HepG2 (cell line): ENCODE results near the gene BICDL2. TPM values are rescaled to one million over a fixed set of nuclear protein-coding genes. Genes with fewer than 3 reads are reported as not detected.

ENCODE experiments used
- CCDC6 ChIP-seq: sonication (generic); formaldehyde crosslinking; IDR thresholded peaks from 2 replicates; pipeline ENCODE4 v1.8.1; 2022; ENCODE audit warnings: mild to moderate bottlenecking, missing genetic modification reagents, moderate library complexity
- CEBPG ChIP-seq: IDR thresholded peaks from 2 replicates; pipeline ENCODE4 v1.6.1; 2016
- E2F2 ChIP-seq: sonication (generic); formaldehyde crosslinking; IDR thresholded peaks from 2 replicates; pipeline ENCODE4 v1.4.0; 2020; ENCODE audit warnings: missing genetic modification reagents, borderline replicate concordance
- FOSL1 ChIP-seq: sonication (generic); formaldehyde crosslinking; IDR thresholded peaks from 2 replicates; pipeline ENCODE4 v1.9.0; 2021; ENCODE audit warnings: missing genetic modification reagents, borderline replicate concordance
- GATA4 ChIP-seq: sonication (generic); IDR thresholded peaks from 2 replicates; pipeline ENCODE4 v1.6.1; 2016; ENCODE audit warnings: antibody characterized with exemption, low read depth, borderline replicate concordance
- PHF8 ChIP-seq: sonication (generic); formaldehyde crosslinking; IDR thresholded peaks from 2 replicates; pipeline ENCODE4 v1.5.0; 2020; ENCODE audit warnings: missing genetic modification reagents
- RAD21 ChIP-seq: fragments of 450-650 bp; formaldehyde crosslinking; IDR thresholded peaks from 2 replicates; pipeline ENCODE4 v1.5.0; 2020; ENCODE audit warnings: mild to moderate bottlenecking
- SALL2 ChIP-seq: sonication (generic); formaldehyde crosslinking; IDR thresholded peaks from 2 replicates; pipeline ENCODE4 v1.8.1; 2023; ENCODE audit warnings: mild to moderate bottlenecking, missing genetic modification reagents, inconsistent platforms
- SMARCE1 ChIP-seq: fragments of 450-650 bp; IDR thresholded peaks from 2 replicates; pipeline ENCODE4 v1.6.1; 2017; ENCODE audit warnings: borderline replicate concordance
- SNRNP70 ChIP-seq: fragments of 200-400 bp; formaldehyde crosslinking; IDR thresholded peaks from 2 replicates; pipeline ENCODE4 v1.6.1; 2017; ENCODE audit warnings: mild to moderate bottlenecking, low read depth, low read length, moderate library complexity
- SOX5 ChIP-seq: IDR thresholded peaks from 2 replicates; pipeline ENCODE4 v1.6.1; 2016; ENCODE audit warnings: borderline replicate concordance
- SP1 ChIP-seq, 2 experiments: fragments of 450-650 bp in 1 of 2; sonication (generic) in 1 of 2; formaldehyde crosslinking in 1 of 2; IDR thresholded peaks; 2 replicates each; pipeline versions ENCODE4 v1.4.0 to v1.6.1; 2016 to 2020; ENCODE audit warnings: missing genetic modification reagents in 1 of 2
- SSRP1 ChIP-seq: IDR thresholded peaks from 2 replicates; pipeline ENCODE4 v1.6.1; 2016; ENCODE audit warnings: control low read depth
- TP53 ChIP-seq: sonication (generic); formaldehyde crosslinking; conservative IDR thresholded peaks from 2 replicates; pipeline ENCODE4 v1.4.0; 2020; ENCODE audit warnings: missing genetic modification reagents
- U2AF2 ChIP-seq: fragments of 200-400 bp; formaldehyde crosslinking; IDR thresholded peaks from 2 replicates; pipeline ENCODE4 v1.6.1; 2017; ENCODE audit warnings: low read depth, mild to moderate bottlenecking, low read length
- polyA plus RNA-seq, 8 experiments: library from polyadenylated mRNA; depleted of rRNA in 3 of 8; stranded (reverse) in 7 of 8; unstranded in 1 of 8; fragments of >200 nt; fragmentation: Illumina TruSeq in 4 of 8; extraction: Trizol in 4 of 8; gene quantifications; 2 replicates each; pipeline versions ENCODE4 v1.2.1 to v1.2.3, GENCODE V29; 2011 to 2016; ENCODE audit warnings: low read depth in 4 of 8, missing spikeins in 1 of 8, mixed read lengths in 1 of 8; ENCODE audit not compliant: insufficient read depth in 1 of 8
- total RNA-seq, 5 experiments: library from RNA; depleted of rRNA; stranded (reverse); fragments of >200 nt; fragmentation: Illumina TruSeq; extraction: Trizol; gene quantifications; 2 replicates each; pipeline ENCODE4 v1.2.3, GENCODE V29; 2016; ENCODE audit warnings: low read depth in 1 of 5
- TF ChIP-seq, protein P1 (sequence below): sonication (generic); formaldehyde crosslinking; IDR thresholded peaks from 2 replicates; pipeline ENCODE4 v1.4.0; 2020; ENCODE audit warnings: low read depth, mild to moderate bottlenecking, missing genetic modification reagents
- TF ChIP-seq, protein P2 (sequence below), 2 experiments: fragments of 450-650 bp in 1 of 2; sonication (generic) in 1 of 2; formaldehyde crosslinking; IDR thresholded peaks; 2 replicates each; pipeline versions ENCODE4 v1.5.0 to v1.8.0; 2020 to 2022; ENCODE audit warnings: mild to moderate bottlenecking in 1 of 2, missing genetic modification reagents in 1 of 2
- TF ChIP-seq, protein P3 (sequence below): sonication (generic); formaldehyde crosslinking; IDR thresholded peaks from 2 replicates; pipeline ENCODE4 v1.4.0; 2020; ENCODE audit warnings: mild to moderate bottlenecking, missing genetic modification reagents
- TF ChIP-seq, protein P4 (sequence below): sonication (generic); formaldehyde crosslinking; IDR thresholded peaks from 2 replicates; pipeline ENCODE4 v1.4.0; 2020; ENCODE audit warnings: missing genetic modification reagents
- TF ChIP-seq, protein P5 (sequence below): sonication (generic); formaldehyde crosslinking; IDR thresholded peaks from 2 replicates; pipeline ENCODE4 v1.5.1; 2020; ENCODE audit warnings: mild to moderate bottlenecking, missing genetic modification reagents, borderline replicate concordance

Gene BICDL2
- total and polyA plus RNA-seq, 2 of the 13 experiments (the other 11 are each of a cell fraction or from before 2014, with no cell fraction given), result 0.12 TPM; not detected in 1

- TF ChIP-seq, protein P1, sequence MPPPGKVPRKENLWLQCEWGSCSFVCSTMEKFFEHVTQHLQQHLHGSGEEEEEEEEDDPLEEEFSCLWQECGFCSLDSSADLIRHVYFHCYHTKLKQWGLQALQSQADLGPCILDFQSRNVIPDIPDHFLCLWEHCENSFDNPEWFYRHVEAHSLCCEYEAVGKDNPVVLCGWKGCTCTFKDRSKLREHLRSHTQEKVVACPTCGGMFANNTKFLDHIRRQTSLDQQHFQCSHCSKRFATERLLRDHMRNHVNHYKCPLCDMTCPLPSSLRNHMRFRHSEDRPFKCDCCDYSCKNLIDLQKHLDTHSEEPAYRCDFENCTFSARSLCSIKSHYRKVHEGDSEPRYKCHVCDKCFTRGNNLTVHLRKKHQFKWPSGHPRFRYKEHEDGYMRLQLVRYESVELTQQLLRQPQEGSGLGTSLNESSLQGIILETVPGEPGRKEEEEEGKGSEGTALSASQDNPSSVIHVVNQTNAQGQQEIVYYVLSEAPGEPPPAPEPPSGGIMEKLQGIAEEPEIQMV, result no peak
- no peak for TF ChIP-seq U2AF2
- 0 out of 2 replicates have a peak, but pooled peaks have one; percentile 34 for TF ChIP-seq RAD21 (CRISPR knock-in tag)
- TF ChIP-seq, protein P2, sequence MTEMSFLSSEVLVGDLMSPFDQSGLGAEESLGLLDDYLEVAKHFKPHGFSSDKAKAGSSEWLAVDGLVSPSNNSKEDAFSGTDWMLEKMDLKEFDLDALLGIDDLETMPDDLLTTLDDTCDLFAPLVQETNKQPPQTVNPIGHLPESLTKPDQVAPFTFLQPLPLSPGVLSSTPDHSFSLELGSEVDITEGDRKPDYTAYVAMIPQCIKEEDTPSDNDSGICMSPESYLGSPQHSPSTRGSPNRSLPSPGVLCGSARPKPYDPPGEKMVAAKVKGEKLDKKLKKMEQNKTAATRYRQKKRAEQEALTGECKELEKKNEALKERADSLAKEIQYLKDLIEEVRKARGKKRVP (CRISPR knock-in tag; IDR thresholded peaks at IDR 0.05), result no peak
- no peak for TF ChIP-seq SNRNP70
- no peak for TF ChIP-seq GATA4
- no peak for TF ChIP-seq SP1 (IDR thresholded peaks at IDR 0.05)
- TF ChIP-seq SP1 (CRISPR knock-in tag; IDR thresholded peaks at IDR 0.05), result peak; percentile 16; the same call in 1 of the 2 replicates
- TF ChIP-seq PHF8 (CRISPR knock-in tag), result no peak
- TF ChIP-seq TP53 (CRISPR knock-in tag), result no peak
- TF ChIP-seq E2F2, result no peak
- no peak for TF ChIP-seq FOSL1 (CRISPR knock-in tag)
- 0 out of 2 replicates have a peak, but pooled peaks have one; percentile 14 for TF ChIP-seq SALL2
- TF ChIP-seq CEBPG (CRISPR knock-in tag), result no peak
- no peak for TF ChIP-seq SOX5 (CRISPR knock-in tag)
- TF ChIP-seq, protein P3, sequence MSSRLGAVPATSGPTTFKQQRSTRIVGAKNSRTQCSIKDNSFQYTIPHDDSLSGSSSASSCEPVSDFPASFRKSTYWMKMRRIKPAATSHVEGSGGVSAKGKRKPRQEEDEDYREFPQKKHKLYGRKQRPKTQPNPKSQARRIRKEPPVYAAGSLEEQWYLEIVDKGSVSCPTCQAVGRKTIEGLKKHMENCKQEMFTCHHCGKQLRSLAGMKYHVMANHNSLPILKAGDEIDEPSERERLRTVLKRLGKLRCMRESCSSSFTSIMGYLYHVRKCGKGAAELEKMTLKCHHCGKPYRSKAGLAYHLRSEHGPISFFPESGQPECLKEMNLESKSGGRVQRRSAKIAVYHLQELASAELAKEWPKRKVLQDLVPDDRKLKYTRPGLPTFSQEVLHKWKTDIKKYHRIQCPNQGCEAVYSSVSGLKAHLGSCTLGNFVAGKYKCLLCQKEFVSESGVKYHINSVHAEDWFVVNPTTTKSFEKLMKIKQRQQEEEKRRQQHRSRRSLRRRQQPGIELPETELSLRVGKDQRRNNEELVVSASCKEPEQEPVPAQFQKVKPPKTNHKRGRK (CRISPR knock-in tag), result no peak
- TF ChIP-seq SSRP1 (CRISPR knock-in tag), result no peak; the same call in 1 of the 2 replicates
- TF ChIP-seq, protein P4, sequence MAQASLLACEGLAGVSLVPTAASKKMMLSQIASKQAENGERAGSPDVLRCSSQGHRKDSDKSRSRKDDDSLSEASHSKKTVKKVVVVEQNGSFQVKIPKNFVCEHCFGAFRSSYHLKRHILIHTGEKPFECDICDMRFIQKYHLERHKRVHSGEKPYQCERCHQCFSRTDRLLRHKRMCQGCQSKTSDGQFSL, result no peak
- TF ChIP-seq CCDC6 (CRISPR knock-in tag), result 0 out of 2 replicates have a peak, but pooled peaks have one; percentile 44
- TF ChIP-seq, protein P5, sequence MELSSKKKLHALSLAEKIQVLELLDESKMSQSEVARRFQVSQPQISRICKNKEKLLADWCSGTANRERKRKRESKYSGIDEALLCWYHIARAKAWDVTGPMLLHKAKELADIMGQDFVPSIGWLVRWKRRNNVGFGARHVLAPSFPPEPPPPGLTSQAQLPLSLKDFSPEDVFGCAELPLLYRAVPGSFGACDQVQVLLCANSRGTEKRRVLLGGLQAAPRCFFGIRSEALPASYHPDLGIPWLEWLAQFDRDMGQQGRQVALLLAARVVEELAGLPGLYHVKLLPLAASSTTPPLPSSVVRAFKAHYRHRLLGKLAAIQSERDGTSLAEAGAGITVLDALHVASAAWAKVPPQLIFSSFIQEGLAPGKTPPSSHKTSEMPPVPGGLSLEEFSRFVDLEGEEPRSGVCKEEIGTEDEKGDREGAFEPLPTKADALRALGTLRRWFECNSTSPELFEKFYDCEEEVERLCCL (CRISPR knock-in tag), result no peak
- no peak for TF ChIP-seq SMARCE1
Measured at GRCh38 chr16:3021449-3022207, 15.1 kb downstream of the BICDL2 start (continued).
